Astrocyte of the hippocampus (primary cell): ENCODE results near the gene CCDC141.

Experiments used
- DNase-seq: peaks from one replicate; pipeline ENCODE4 v3.0.0; 2011; ENCODE audit warnings: low read depth, low spot score

CCDC141 gene

GRCh38 chr2:178914259-178914849, 135.6 kb downstream of the CCDC141 start:
- peak; percentile 91 for DNase-seq

- DNase-seq: no peak
Observed at GRCh38 chr2:178913049-178913441, 136.9 kb downstream of the CCDC141 start.

GRCh38 chr2:178912416-178913048, 137.4 kb downstream of the CCDC141 start:
- no peak for DNase-seq

- no peak for DNase-seq
Observed at GRCh38 chr2:178911039-178911438, 138.9 kb downstream of the CCDC141 start.

- DNase-seq: no peak
Observed at GRCh38 chr2:178910005-178910404, 139.9 kb downstream of the CCDC141 start.

- DNase-seq: no peak
Observed at GRCh38 chr2:178909507-178909906, 140.4 kb downstream of the CCDC141 start.

GRCh38 chr2:178908810-178909209, 141.1 kb downstream of the CCDC141 start:
- no peak for DNase-seq

- peak; percentile 21 for DNase-seq
Observed at GRCh38 chr2:178905261-178905660, 144.7 kb downstream of the CCDC141 start.

GRCh38 chr2:178899656-178900055, 150.3 kb downstream of the CCDC141 start:
- no peak for DNase-seq

- no peak for DNase-seq
Observed at GRCh38 chr2:178895872-178896271, 154.1 kb downstream of the CCDC141 start.

GRCh38 chr2:178895171-178895570, 154.8 kb downstream of the CCDC141 start:
- no peak for DNase-seq

GRCh38 chr2:178892751-178893625, 156.9 kb downstream of the CCDC141 start:
- no peak for DNase-seq

- no peak for DNase-seq
Observed at GRCh38 chr2:178891959-178892485, 157.9 kb downstream of the CCDC141 start.

GRCh38 chr2:178891265-178891958, 158.5 kb downstream of the CCDC141 start:
- DNase-seq: peak; percentile 83

GRCh38 chr2:178886006-178886405, 163.9 kb downstream of the CCDC141 start:
- DNase-seq: no peak

GRCh38 chr2:178884440-178884839, 165.5 kb downstream of the CCDC141 start:
- no peak for DNase-seq

- peak; percentile 41 for DNase-seq
Observed at GRCh38 chr2:178882666-178883440, 167.1 kb downstream of the CCDC141 start.

- no peak for DNase-seq
Observed at GRCh38 chr2:178881075-178881474, 168.9 kb downstream of the CCDC141 start.

GRCh38 chr2:178880257-178880656, 169.7 kb downstream of the CCDC141 start:
- no peak for DNase-seq

- no peak for DNase-seq
Observed at GRCh38 chr2:178877874-178878273, 172.1 kb downstream of the CCDC141 start.
